DND-41 (cell line): Measurements from ENCODE around the gene GIMAP6.
A peak's percentile ranks its signal among the peaks of the same experiment; 100 is the strongest.

ENCODE experiments used
- ATAC-seq: fragments of 200-7000 bp; cut with Tn5 transposase; 3 replicates; pipeline ENCODE4 v1.9.1; 2021; ENCODE audit warnings: low read depth; ENCODE audit not compliant: insufficient read depth
- DNase-seq: peaks from one replicate; pipeline ENCODE4 v3.0.0-alpha.2; 2020
- H2AFZ ChIP-seq: 2 replicates; pipeline ENCODE4 v1.6.0; 2012; ENCODE audit warnings: low read depth, low read length
- H3K27ac ChIP-seq: 2 replicates; pipeline ENCODE4 v1.5.1; 2012; ENCODE audit warnings: low read length, inconsistent platforms
- H3K27me3 ChIP-seq: fragments of 200-600 bp; sonication (generic); 2 replicates; pipeline ENCODE4 v1.6.0; 2012; ENCODE audit warnings: low read length, mild to moderate bottlenecking, inconsistent platforms; ENCODE audit not compliant: insufficient read depth, poor library complexity
- H3K36me3 ChIP-seq: 2 replicates; pipeline ENCODE4 v1.5.1; 2012; ENCODE audit warnings: low read length, inconsistent platforms; ENCODE audit not compliant: insufficient read depth
- H3K4me1 ChIP-seq: 2 replicates; pipeline ENCODE4 v1.5.1; 2012; ENCODE audit warnings: mild to moderate bottlenecking, low read length; ENCODE audit not compliant: insufficient read depth
- H3K4me2 ChIP-seq: 2 replicates; pipeline ENCODE4 v1.6.0; 2012; ENCODE audit warnings: mild to moderate bottlenecking, moderate library complexity, low read length, inconsistent platforms; ENCODE audit not compliant: insufficient read depth
- H3K4me3 ChIP-seq, 2 experiments: fragments of 200-600 bp in 1 of 2; shearing (Covaris generic) in 1 of 2; 2 replicates each; pipeline ENCODE4 v1.5.1; 2012 to 2016; ENCODE audit warnings: inconsistent platforms in 2 of 2, low read length in 2 of 2, mild to moderate bottlenecking in 2 of 2, low read depth in 1 of 2, moderate library complexity in 1 of 2
- H3K79me2 ChIP-seq: 2 replicates; pipeline ENCODE4 v1.6.0; 2012; ENCODE audit warnings: low read length, inconsistent platforms; ENCODE audit not compliant: insufficient read depth
- H3K9ac ChIP-seq: 2 replicates; pipeline ENCODE4 v1.6.0; 2012; ENCODE audit warnings: low read depth, mild to moderate bottlenecking, inconsistent platforms, low read length, moderate library complexity
- H3K9me3 ChIP-seq: 2 replicates; pipeline ENCODE4 v1.5.1; 2012; ENCODE audit warnings: low read length, moderate library complexity, mild to moderate bottlenecking, inconsistent platforms; ENCODE audit not compliant: insufficient read depth, severe bottlenecking
- H4K20me1 ChIP-seq: 2 replicates; pipeline ENCODE4 v1.6.0; 2012; ENCODE audit warnings: low read length; ENCODE audit not compliant: insufficient read depth
- CTCF ChIP-seq: IDR thresholded peaks from 2 replicates; pipeline ENCODE4 v1.5.1; 2012; ENCODE audit warnings: borderline replicate concordance, low read length, moderate library complexity, mild to moderate bottlenecking; ENCODE audit not compliant: poor library complexity, severe bottlenecking; ENCODE audit errors: extremely low read depth
- EZH2 ChIP-seq: IDR thresholded peaks from 3 replicates; pipeline ENCODE4 v1.6.1; 2012; ENCODE audit warnings: borderline replicate concordance, low read depth, mild to moderate bottlenecking, moderate library complexity, low read length, inconsistent platforms; ENCODE audit not compliant: severe bottlenecking

The GIMAP6 gene

GRCh38 chr7:150633926-150634325, 1.7 kb upstream of the GIMAP6 start:
- Histone ChIP-seq H3K4me3 (no peak overlapping the region), H3K36me3 (peaks cover 32% of the 10 kb centered on the region), H3K79me2 (peaks cover 52% of the 10 kb centered on the region), H3K9me3 (peaks cover 14% of the 10 kb centered on the region), H4K20me1 (no peaks in the 10 kb centered on the region), H3K27me3 (no peaks in the 10 kb centered on the region), H3K27ac (peak overlapping the region; percentile 4), H3K4me1 (peaks cover 53% of the 10 kb centered on the region), H2AFZ (no peak overlapping the region), H3K9ac (no peak overlapping the region), H3K4me2 (peak overlapping the region; percentile 38)
- ATAC-seq (no peak), DNase-seq (no peak)
- TF ChIP-seq CTCF (no peak), EZH2 (no peak)

- H3K9ac ChIP-seq: peak overlapping the region; percentile 72
- peaks cover 58% of the 10 kb centered on the region for H3K36me3 ChIP-seq
- peaks cover 78% of the 10 kb centered on the region for H3K79me2 ChIP-seq
- H3K4me3 ChIP-seq: peak overlapping the region; percentile 49 to 79
- peak; percentile 94 for ATAC-seq
- peaks cover 1% of the 10 kb centered on the region for H3K9me3 ChIP-seq
- peaks cover 78% of the 10 kb centered on the region for H3K4me1 ChIP-seq
- H3K27ac ChIP-seq: peak overlapping the region; percentile 95
- no peaks in the 10 kb centered on the region for H3K27me3 ChIP-seq
- peaks cover 6% of the 10 kb centered on the region; the same call in 1 of the 2 replicates for H4K20me1 ChIP-seq
- peak; percentile 88 for DNase-seq
- H3K4me2 ChIP-seq: peak overlapping the region; percentile 79
- peak overlapping the region; percentile 74 for H2AFZ ChIP-seq
- TF ChIP-seq EZH2: no peak
- TF ChIP-seq CTCF: no peak
Measured at GRCh38 chr7:150631084-150631826, 930 bp downstream of the GIMAP6 start.

- TF ChIP-seq CTCF (no peak), EZH2 (no peak)
- peaks cover 78% of the 10 kb centered on the region for H3K79me2 ChIP-seq
- peaks cover 77% of the 10 kb centered on the region for H3K4me1 ChIP-seq
- H3K27ac ChIP-seq: peak overlapping the region; percentile 95
- peak overlapping the region; percentile 79 for H3K4me2 ChIP-seq
- H3K9ac ChIP-seq: 0 out of 2 replicates have a peak overlapping the region, but pooled peaks have one; percentile 72
- ATAC-seq (no peak), DNase-seq (no peak)
- H3K36me3 ChIP-seq: peaks cover 70% of the 10 kb centered on the region
- no peak overlapping the region for H2AFZ ChIP-seq
- no peaks in the 10 kb centered on the region for H3K27me3 ChIP-seq
- peak overlapping the region in 1 of 2 experiments; percentile 35; a peak in 2 of 4 replicates for H3K4me3 ChIP-seq
- H4K20me1 ChIP-seq: peaks cover 6% of the 10 kb centered on the region; the same call in 1 of the 2 replicates
- no peaks in the 10 kb centered on the region for H3K9me3 ChIP-seq
Measured at GRCh38 chr7:150629347-150629746, 2.8 kb downstream of the GIMAP6 start.
